DMS 273 (cell line): ENCODE data around the gene PCGF2.
A peak's percentile ranks its signal among the peaks of the same experiment; 100 is the strongest.
"Not testable (repeated sequence)": the region's sequence is repeated elsewhere in the genome, so short reads cannot be mapped to it uniquely, and the experiment has no call there.

Source experiments
- DNase-seq: peaks from one replicate; lab custom pipeline; 2025; ENCODE audit not compliant: unreplicated experiment; lab: John Stamatoyannopoulos, UW

Gene PCGF2

DNA sequence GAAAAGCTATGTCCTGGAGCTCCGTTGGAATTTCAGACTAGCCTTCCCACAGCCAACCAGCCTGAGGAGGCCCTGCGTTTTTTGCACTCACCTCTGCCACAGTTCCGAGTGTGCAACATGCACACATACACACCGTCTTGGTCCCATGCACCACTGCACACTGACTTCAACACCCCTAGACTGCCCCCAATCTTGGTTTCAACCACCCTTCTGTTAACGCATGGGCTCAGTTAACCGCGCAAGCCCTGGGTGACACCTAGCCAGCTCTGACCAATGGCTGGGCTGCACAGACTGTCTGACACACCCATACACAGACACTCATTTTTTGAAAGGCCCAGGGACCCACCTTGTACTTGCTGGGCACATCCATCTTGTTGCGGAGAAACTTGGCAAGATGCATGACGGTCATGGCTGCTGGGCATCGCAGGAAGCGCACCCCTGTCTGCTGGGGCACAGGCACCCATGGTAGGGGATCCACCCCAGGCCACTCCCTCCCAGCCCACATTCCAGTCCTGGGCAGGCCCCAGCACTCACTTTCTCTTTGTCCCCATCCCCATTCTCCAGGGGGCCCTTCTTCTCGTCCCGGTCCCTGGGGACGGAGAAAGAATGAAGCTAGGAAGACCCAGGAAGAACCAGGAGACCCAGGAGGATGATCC is 10.0 kb downstream of the PCGF2 start:
- DNase-seq, result no peak

DNA sequence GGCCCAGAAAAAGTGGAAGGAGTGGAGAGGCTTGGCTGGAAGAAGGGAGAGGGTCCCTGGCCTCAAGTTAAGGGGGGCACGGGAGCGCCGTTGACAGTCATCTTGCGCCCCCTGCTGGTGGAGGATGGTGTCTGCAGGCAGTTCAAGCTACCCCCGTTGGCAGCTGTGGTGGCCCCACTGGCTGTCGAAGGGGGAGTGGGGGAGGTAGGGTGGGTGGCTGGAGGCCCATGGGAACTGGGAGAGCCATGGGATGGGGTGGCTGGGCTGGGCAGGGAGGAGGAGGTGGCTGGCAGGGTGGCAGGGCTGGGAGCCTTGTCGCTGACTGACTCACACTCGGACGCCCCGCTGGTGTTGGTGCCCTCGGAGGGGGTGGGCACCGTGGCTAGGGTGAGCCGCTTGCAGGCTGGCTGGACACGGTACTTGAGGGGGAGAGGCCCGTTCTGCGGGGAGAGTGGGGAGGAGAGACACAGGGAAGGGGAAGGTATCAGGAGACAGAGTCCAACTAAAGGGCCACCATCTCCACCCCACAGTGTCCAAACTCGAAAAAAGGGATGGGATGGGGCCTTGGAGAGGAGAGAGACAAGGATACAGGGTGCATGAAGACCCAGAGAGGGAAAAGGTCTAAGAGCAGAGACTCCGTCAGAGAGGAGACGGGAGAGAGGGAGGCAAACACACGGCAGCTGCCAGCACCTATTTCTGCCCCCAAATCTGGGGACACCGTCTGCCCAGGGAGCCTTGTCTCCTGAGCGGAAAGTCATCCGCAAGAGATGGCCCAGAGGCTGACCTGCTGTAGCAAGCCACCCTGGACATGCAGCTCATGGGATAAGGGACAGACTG is 12.8 kb downstream of the PCGF2 start:
- peak; percentile 78 for DNase-seq

DNA sequence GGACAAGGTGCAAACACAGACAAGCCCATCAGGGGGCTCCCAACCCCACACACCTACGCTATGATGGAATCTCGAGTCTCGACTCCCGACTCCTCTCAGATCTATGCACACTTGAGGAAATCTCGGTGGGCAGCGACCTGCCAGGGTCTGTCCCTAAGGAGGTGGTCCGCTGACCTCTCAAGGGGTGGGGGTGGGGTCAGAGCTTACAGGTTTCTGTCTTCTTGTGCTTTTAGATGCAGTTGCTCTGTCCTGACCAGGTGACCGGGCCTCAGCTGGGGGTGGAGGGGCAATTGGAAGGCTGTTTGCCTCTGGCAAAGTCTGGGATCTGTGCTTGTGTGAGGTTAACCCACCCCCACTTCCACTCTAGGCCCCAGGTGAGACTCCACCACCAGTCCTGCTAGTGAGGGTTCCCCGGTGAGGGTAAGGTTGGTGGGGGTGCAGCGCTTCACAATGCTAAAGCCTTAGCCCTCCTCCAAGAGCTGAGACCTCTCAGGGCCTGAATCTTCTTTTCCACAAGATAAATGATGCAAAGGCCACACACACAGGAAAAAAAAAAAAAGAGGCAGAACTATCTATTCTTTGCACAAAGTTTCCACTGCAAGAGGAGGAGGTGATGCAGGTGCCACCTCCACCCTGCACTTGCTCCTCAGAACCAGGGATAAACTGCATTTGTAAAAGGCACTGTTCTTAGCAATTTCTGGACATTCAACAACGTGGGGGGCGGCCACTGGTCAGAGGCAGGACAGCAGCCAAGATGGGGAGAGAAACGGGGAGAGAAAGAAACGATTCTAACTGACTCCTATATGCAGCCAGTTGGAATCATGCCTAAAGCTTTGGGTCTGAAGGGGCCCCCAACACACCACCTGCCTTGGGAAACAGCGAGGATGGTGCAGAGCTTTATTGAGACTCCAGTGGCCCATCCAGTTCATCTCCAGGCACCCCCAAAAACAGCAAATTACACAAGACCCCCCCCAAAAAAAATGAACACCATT is 13.9 kb downstream of the PCGF2 start:
- peak; percentile 62 for DNase-seq

DNA sequence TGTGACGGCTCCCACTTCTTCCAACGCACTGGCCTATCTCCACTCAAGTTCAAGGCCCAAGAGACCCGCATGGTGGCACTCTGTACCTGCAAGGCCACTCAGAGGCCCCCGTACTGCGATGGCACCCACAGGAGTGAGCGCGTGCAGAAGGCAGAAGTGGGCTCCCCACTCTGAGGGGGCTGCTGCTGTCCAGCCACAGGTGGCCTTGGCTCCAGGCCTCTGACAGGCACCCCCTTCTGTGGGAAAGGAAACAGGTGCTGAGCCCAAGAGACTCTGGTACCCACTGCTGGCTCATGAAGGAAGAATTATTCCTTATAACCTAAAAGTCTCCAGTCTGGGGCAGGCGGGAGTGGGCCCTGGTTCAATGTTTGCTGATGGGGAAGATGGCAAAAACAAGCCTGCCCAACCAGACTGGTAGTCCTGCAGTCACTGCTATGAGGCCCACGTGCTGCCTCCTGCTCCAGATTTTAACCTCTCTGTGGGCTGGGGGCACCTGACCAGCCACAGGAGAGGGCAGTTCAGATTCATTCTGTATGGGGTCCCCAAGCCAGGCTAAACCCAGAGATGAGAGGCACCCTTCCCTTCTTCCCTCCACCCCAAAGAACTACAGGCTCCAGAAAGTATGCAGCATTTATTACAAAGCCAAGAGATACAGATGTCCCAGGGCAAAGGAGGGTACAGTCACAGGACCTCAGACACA is 14.7 kb downstream of the PCGF2 start:
- DNase-seq, result no peak

DNA sequence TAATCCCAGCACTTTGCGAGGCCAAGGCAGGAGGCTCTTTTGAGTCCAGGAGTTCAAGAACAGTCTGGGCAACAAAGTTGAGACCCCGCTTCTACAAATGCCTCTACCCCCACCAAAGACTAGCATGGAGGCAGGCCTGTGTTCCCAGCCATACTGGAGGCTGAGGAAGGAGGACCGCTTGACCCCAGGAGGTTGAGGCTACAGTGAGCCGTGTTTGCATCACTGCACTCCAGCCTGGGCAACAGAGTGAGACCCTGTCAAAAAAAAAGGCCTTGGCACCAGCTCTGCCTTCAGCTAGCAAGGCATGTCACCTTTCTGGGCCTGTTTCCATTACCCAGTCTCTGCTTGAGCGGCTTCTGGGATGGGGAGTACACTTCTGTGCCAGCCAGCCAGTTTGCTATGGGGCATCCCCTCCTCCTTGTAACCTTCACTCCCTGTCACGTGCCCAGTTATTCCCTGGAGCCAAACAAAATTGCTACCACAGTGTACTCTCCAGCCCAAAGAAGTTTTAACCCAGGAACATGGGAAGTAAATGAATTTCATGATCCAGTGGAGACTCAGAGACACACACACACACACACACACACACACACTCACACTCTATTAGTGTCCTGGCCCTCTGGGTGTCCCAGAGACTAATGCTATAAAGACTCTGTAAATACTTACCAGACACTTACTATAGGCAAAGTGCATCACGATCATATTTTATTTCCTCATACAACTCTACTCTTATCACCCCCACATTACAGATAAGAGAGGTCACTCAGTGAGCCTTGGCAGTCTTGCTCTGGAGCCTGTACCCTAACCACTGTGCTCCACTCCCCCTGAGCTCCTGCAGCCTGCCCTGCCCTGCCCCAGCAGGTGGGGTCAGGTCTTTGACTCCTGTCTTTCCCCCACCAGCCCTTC is 15.5 kb downstream of the PCGF2 start:
- DNase-seq, result no peak

DNA sequence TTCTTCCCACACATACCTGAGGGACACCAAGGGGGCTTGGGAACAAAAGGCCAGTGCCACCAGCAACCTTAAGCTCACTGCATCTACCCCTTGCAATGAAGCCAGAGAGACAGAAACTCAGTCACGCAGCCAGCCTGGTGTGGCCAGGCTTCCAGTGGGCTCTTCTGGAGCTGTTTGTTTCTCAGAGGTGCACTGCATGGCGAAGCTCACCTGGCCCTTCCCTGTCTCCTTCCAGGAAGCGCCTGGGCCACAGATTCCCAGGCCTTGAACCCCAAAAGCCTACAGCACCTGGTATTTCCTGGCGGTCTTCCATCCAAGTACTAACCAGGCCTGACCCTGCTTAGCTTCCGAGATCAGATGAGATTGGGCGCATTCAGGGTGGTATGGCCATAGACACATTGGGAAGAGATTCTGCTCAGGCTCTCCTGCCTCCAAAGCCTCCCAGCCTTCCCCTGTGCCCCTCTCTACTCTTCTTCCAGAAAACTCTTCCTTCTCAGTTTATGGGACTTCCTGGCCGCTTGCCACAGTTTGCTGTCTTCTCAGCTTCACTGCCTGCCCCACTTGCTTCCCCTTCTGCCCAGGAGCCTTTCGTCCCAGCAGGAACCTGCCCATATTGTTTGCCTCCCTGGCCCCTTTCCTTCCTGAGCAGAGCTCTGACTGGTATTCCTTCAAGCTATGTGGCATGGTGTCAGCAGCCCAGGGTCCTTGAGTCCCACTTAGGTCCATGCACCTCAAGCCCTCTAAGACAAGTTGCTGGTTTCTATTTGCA is 16.4 kb downstream of the PCGF2 start:
- no peak for DNase-seq

DNA sequence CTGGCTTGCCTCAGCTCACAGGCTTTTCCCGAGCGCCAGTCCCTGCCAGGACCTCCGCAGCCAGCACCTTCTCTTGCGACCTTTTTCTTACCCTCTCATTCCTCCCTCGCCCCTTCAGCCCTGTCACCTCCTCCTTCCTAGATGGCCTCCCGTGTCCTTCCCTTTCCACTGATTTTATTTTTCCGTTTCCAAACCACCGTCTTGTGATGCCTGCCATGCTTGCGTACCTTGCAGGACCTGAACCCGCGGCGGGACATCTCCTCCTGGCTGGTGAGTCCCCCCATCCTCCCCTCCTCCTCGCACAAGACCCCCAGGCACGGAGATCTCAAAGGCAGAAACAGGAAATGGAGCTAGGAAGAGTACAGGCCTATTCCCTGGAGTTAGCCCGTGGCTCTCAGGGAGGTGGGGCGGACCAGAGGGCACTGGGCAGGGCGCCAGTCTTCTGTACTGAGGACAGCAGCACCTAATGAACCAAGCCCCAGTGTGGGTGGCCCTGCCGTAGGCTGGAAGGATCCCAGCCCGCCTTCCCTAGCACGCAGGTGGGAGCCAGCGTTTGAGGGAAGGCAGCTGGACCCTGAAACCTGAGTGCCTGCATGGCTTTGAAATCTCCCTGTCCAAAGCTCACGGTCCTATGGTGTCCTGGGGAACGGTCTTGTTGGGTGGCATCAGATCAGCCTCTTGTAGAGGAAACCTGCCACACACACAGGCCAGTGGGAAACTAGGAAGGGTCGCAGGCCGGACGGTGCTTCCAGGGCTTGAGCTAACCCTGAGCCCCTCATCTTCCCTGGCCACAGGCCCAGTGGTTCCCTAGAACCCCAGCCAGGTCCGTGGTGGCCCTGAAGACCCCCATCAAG is 17.4 kb downstream of the PCGF2 start:
- peak; percentile 79 for DNase-seq

DNA sequence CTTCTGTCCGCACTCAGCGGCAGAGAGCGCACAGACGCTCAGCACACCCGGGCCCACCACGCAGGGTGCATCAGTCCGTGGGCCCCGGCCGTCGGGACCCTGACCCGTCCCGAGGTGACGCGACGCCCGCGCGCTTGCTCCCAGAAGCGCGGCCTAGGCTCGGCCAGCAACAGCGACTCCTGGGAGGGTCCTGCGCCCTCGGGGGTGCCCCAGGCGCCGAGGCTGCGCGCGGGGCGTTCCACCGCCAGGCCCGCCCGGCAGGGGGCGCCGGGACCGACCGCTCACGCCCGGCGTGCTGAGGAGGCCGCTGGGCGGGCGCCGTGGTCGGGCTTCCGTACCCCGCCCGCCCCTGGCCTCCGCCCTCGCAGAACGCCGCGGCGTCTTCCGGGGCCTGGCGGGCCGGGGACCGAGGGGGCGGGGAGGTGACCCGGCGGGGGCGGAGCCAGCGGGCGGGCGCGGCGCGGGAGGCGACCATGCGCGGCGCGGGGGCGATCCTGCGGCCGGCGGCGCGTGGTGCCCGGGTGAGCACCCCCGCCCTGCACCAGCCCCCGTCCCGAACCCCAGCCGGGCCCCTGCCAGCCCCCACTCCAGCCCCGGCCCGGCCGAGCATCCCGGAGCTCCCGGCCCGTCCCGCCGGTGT is 18.1 kb downstream of the PCGF2 start, which contains the start of gene CISD3:
Gene CISD3 (plus strand): TSS at position 456 of the 640 bp plus-strand sequence. CDS start 18 bp downstream, at position 474.
- peak; percentile 97 for DNase-seq

DNA sequence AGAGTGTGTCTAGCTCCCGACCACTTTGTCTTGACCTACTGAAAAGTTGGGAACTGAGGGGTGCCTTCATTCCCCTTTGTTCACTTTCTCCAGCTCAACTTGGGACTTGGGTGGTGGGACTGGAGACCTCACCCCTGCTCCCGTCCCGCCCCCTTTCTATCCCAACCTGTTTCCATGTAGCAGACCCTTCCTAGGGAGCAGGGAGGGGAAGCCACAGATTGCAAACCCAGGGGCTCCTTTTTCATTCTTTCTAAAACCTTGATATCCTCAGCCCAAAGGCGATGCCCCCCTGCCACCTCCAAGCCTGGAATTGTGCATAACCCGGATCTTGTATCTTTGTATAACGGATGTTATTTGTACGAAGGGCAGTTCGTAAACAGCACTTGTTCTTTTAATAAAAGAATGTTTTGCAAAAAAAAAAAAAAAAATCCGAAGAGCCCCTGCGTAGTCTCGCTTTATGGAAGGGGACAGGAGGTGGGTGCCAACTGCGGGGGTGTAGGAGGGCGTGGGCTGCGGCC is 18.7 kb downstream of the PCGF2 start:
- DNase-seq, result no peak

DNA sequence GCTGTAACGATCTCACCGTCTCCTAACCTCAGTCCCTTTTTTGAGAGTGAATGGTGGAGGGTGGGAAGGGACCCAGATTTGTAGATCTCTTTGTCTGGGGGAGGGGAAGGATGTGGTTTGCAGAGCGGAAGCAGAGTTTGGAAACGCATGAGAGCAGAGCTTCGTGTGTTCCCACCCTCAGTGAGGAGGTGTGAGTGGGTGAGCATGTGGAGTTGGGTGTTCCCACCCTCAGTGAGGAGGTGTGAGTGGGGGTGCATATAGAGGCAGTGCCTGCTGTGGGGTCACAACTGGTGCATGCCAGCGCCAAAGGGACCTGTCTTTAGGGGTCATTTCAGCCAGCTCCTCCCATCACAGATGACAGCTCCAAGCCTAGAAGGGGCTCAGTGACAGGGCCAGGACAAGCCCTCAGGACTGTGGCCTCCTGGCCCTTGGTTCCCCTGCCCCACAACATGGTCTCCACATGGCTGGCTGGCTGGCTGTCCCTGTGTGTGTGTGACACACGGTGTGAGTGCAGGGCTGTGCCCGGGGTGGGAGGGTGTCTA is 19.8 kb downstream of the PCGF2 start:
- no peak for DNase-seq

DNA sequence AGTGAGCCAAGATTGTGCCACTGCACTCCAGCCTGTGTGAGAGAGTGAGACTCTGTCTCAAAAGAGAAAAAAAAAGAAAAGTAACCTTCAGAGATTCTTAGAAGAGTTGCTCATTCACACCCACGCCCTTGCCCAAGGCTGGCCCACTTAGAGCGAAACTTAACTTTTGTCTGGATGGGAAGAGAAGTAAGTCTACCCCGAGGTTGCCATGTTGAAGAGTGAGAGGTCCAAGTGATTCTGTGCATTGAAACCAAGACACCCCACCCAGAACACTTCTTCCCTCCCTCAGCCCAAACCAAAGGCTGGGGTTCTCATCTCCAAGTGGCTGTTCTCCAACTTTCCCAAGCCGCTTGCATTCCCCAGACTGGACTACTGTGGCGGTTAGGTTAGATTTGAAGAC is 20.4 kb downstream of the PCGF2 start:
- no peak for DNase-seq

DNA sequence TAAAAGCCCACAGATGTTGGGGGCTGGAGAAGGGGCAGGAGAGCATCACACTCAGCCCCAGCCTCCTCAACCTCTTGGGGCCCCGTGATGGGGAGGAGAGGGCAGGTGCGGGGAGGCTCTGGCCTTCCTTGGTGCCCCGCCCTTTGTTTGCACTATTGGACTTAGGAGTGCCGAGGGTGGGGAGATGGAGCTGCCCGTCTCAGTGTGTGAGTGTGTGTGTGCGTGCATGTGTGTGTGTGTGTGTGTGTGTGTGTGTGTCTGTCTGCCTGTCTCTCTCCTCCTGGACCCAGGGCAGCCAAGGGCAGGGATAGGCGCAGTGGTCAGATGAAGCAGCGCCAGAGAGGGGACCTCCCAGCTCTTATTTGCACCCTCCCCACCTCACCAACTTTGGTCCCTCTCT is 22.0 kb downstream of the PCGF2 start:
- DNase-seq, result not testable (repeated sequence)

DNA sequence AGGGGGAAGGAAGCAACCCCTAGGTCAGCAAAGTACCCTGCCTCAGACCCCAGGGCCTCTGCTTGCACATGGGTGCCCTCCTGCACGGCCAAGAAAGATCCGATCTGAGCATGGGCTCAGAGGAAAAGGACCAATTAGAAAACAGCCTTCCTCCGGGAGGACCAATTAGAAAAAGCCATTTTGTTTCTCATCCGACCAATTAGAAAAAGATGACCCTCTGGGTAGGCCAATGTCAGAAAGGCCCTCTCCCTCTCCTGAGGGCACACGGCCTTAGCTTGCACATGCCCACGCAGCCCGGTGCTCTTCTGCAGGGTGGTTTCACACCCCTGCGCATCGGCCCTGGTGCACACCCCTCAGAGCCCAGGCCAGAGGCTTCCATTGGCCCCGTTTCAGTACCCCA is 23.1 kb downstream of the PCGF2 start:
- peak; percentile 56 for DNase-seq

DNA sequence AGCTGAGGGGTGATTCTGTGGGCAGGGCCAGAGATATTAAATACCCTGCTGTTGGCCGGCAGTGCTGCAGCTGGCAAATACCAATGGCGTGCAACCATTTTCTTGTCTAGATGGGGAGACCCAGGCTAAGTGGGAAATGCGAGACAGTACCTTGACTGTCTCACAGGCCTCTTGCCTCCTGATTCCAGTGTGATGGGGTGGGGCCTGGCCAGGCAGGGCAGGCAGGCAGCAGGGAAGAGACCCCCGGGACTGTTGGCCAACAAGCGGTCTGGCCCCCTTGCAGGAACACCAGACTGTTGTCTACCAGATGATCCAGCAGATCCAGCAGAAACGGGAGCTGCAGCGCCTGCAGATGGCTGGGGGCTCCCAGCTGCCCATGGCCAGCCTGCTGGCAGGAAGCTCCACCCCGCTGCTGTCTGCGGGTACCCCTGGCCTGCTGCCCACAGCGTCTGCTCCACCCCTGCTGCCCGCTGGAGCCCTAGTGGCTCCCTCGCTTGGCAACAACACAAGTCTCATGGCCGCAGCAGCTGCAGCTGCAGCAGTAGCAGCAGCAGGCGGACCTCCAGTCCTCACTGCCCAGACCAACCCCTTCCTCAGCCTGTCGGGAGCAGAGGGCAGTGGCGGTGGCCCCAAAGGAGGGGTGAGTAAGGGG is 23.7 kb downstream of the PCGF2 start:
- DNase-seq, result peak; percentile 97

DNA sequence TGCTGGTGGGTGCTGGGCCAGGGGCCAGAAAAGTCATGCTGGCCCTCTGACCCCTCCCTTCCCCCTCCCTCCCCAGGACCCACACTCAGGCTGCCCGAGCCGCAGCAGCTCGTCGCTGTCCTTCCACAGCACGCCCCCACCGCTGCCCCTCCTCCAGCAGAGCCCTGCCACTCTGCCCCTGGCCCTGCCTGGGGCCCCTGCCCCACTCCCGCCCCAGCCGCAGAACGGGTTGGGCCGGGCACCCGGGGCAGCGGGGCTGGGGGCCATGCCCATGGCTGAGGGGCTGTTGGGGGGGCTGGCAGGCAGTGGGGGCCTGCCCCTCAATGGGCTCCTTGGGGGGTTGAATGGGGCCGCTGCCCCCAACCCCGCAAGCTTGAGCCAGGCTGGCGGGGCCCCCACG is 26.3 kb downstream of the PCGF2 start:
- no peak for DNase-seq

DNA sequence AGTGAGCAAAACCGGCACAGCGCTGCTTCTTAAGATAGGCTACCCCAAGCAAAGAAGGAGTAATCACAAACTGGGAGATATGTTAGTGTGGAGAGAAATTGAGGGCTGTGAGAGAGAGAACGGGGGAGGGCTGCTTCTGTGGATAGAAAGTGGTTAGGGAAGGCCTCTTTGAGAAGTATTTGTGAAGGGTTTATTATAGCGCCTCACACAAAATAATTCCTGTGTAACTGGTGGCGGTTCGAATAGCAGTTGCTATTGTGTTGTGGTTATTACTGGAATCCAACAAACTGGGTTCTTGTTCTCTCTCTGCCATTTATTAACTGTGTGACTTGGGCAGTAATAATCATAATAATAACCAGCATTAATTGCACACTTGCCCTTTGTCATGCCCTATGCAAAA is 27.2 kb downstream of the PCGF2 start:
- DNase-seq, result no peak
